DND-41 (cell line): ENCODE measurements around the gene IGSF21.

Source experiments
- EZH2 ChIP-seq: IDR thresholded peaks from 3 replicates; pipeline ENCODE4 v1.6.1; 2012; ENCODE audit warnings: borderline replicate concordance, low read depth, mild to moderate bottlenecking, moderate library complexity, low read length, inconsistent platforms; ENCODE audit not compliant: severe bottlenecking
- TF ChIP-seq, protein P1 (sequence below): IDR thresholded peaks from 2 replicates; pipeline ENCODE4 v1.5.1; 2012; ENCODE audit warnings: borderline replicate concordance, low read length, moderate library complexity, mild to moderate bottlenecking; ENCODE audit not compliant: poor library complexity, severe bottlenecking; ENCODE audit errors: extremely low read depth

DNA sequence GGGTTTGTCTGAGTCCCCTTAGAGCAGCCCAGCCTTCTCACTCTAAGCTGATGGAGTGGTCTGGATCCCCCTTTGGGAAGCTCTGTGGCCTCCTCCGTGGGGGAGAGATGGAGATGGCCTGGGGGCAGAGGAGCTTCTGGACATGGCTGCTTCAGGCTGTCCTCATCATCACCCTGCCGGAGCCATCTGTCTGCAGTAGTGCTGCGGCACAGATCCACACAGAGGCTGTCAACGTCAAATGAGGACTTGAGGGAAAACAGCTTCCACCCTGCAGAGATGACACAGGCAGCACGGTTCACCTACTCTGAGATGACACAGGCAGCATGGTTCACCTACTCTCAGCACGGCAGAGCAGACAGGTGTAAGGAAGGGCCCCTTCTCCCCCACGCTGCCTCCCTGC lies 134.3 kb downstream of the IGSF21 start:
- TF ChIP-seq, protein P1, sequence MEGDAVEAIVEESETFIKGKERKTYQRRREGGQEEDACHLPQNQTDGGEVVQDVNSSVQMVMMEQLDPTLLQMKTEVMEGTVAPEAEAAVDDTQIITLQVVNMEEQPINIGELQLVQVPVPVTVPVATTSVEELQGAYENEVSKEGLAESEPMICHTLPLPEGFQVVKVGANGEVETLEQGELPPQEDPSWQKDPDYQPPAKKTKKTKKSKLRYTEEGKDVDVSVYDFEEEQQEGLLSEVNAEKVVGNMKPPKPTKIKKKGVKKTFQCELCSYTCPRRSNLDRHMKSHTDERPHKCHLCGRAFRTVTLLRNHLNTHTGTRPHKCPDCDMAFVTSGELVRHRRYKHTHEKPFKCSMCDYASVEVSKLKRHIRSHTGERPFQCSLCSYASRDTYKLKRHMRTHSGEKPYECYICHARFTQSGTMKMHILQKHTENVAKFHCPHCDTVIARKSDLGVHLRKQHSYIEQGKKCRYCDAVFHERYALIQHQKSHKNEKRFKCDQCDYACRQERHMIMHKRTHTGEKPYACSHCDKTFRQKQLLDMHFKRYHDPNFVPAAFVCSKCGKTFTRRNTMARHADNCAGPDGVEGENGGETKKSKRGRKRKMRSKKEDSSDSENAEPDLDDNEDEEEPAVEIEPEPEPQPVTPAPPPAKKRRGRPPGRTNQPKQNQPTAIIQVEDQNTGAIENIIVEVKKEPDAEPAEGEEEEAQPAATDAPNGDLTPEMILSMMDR = no peak
- TF ChIP-seq EZH2 = no peak
